ENCODE results near the gene PLA2G4F.

The PLA2G4F gene, protein sequence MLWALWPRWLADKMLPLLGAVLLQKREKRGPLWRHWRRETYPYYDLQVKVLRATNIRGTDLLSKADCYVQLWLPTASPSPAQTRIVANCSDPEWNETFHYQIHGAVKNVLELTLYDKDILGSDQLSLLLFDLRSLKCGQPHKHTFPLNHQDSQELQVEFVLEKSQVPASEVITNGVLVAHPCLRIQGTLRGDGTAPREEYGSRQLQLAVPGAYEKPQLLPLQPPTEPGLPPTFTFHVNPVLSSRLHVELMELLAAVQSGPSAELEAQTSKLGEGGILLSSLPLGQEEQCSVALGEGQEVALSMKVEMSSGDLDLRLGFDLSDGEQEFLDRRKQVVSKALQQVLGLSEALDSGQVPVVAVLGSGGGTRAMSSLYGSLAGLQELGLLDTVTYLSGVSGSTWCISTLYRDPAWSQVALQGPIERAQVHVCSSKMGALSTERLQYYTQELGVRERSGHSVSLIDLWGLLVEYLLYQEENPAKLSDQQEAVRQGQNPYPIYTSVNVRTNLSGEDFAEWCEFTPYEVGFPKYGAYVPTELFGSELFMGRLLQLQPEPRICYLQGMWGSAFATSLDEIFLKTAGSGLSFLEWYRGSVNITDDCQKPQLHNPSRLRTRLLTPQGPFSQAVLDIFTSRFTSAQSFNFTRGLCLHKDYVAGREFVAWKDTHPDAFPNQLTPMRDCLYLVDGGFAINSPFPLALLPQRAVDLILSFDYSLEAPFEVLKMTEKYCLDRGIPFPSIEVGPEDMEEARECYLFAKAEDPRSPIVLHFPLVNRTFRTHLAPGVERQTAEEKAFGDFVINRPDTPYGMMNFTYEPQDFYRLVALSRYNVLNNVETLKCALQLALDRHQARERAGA

DNA sequence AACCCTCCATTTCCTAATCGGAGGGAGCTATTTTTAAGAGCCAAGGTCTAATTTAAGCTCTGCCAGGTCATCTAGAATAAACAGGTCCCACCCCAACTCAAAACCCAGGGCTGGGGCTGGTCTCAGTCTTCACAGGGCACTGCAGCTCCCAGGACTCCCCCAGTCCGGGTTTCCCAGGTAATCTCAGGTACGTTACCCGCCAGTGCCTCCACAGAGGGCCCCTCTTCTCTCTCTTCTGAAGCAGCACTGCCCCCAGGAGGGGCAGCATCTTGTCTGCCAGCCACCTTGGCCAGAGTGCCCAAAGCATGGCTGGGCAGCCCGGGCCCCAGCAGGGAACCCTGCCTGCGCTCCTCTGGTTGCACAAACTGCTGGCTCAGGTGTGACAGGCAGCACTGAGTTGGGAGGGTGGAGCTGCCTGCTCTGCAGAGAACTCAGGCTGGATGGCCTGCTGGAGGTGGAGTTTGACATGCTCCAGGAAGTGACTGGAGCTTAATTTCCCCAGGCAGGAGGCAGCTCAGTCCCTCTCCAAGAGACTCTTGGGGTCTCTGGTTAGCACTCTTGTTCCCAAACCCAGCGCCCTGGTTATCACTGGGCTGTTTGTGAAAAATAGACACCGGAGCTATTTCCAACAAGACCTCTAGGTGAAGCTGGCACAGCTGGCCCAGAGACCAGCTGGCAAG, at the start of gene PLA2G4F:
Gene PLA2G4F (minus strand): TSS at position 394 of the 680 bp plus-strand sequence. CDS start 87 bp downstream, at position 307.
- in situ Hi-C loops (cut with MboI; ENCODE audit: low sequenced_read_pairs) = no loop called here

DNA sequence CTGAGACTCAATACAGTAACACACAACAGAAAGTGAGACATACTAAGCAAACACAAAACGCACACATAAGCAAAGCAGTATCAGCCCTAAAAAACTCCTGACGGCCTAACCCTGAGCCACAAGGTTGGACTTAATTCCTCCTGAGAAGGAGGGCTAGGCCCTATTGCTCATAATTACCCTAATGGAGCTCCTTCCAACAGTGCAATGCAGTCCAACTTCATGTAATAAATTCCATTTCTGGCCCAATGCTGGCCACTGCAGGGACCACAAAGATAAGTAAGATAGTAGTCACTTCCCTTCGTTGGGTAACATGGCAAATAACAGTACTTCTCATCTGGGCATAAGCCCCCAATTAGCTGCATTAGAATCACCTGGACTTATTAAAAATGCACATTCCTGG, 47.5 kb upstream of the PLA2G4F start:
- in situ Hi-C loops (cut with MboI; ENCODE audit: low sequenced_read_pairs) = no loop called here

DNA sequence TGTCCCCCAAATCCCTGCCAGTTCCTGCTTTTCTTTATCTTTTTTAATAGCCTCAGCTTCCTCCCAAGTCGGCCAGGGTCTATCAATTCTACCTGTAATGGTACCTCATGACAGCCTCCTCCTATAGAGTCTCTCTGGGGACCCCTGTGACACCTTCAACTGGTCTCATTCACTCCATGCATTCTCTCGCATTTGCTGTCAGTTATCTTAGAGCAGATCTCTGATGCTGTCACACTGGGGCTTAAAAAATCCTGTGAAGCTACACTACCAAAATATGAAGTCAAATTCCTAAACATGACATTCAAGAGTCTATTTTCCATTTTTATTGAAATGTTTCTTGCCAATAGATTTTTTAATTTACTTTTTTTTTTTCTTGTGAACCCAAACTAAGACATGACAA, 46.2 kb upstream of the PLA2G4F start:
- in situ Hi-C loops (cut with MboI; ENCODE audit: low sequenced_read_pairs) = no loop called here

DNA sequence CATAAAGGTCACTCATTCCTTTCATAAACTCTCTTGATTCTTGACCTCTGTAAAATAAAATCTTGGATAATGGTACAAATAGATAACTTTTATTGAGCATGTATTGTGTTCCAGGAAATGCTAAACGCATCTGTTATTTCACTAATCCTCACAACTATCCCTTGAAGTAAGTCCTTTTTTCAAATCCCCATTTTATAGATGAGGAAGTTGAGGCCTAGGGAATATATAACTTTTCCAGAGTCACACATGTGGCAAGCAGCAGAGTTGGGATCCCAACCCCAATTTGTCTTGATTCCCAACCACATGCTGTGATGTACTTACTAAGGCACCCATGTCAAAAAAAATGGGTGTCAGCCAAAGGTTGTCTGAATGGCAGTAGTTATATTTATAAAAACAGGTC, 45.4 kb upstream of the PLA2G4F start:
- in situ Hi-C loops (cut with MboI; ENCODE audit: low sequenced_read_pairs) = no loop called here

DNA sequence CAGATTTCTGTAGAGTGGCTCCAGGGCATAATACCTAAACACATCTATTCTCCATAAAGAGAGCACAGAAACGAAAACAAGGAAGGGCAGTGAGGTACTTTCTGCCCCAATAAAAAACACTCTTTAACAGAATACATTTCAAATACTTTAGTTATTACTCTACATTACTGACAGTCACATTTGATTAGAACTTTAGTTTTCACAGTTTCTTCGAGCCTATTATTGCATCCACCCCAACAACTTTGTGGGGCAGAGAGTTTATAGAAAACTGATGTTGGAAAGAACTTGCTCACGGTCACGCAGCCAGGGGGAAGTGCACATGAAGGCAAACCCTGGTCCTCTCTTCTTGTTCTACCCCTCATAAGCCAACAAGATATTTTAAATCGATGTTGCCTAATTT, 42.7 kb upstream of the PLA2G4F start:
- in situ Hi-C loops (cut with MboI; ENCODE audit: low sequenced_read_pairs) = no loop called here

DNA sequence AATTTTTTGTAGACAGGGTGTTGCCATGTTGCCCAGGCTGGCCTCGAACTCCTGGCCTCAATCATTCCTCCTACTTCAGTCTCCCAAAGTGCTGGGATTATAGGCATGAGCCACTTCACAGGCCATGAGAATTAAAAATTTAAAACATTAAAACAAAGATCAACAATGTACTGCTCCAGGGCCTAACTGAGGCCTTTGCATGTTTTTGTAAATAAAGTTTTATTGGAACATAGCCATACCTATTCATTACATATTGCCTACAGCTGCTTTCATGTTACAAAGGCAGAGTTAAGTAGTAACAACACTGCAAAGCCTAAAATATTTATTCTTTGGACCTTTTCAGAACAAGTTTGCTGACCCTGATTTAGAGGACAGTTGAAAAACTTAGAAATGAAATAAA, 42.1 kb upstream of the PLA2G4F start:
- in situ Hi-C loops (cut with MboI; ENCODE audit: low sequenced_read_pairs) = no loop called here

DNA sequence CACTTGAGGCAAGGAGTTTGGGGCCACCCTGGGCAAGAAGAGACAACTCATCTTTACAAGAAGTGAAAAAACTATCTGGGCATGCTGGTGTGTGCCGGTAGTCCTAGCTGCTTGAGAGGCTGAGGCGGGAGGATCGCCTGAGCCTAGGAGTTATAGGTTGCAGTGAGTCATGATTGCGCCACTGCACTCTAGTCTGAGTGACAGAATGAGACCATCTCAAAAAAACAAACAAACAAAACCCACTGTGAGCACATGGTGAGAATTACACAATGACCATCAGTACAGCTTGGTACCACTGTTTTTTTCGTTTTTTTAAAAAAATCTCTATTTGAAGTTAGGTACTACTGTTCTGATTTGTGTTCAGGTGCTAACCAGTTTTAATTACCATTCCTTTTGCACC, 38.1 kb upstream of the PLA2G4F start:
- in situ Hi-C loops (cut with MboI; ENCODE audit: low sequenced_read_pairs) = no loop called here

DNA sequence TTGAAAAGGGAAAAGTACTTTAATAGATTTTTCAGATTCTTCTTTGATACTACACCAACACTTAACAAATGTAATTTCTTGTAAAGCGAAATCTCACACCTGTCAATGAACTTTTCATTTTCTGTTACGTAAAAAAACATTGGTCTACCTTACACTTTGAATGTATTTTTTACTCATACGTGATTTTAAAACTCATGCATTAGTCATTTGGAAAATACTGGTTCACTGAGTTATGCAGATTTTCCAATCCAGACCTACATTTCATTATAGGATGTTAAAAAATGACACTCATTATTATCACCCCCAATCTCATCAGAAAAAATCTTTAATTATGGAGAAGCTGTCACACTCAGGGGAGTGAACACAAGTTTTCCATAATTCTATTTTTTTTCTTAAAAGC, 36.9 kb upstream of the PLA2G4F start:
- in situ Hi-C loops (cut with MboI; ENCODE audit: low sequenced_read_pairs) = no loop called here

DNA sequence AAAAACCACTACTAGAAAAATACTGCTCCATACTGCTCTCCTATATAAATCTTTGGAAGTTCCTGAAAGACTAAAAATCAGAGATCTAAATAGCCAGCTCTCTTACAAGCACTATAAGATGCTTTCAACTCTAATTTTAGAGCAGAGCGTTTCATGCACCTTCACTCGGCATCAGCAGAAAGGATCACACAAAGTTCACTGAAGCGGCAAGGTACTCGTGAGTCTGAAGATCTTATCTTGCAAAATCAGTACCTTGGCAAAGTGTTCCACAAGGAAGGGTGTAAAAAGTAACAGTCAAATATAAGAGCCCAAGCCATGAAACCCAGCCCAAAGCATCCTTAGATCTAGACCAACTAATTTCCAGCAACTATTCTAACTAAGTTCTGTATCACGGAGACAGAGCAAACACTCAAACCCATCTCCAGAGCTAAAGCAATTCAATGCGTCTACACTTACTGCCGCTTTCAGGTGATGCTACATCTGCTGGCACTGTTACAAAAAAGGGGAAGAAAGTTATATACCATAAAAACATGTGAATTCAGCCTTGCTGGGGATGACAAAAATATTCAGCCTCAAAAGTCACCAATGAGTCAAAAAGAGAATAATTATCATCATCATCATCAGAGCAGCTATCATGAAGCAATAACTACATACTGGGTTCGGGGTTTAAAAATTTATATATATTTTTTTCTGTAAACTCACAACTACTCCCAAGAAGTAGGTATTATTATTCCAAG, 35.3 kb upstream of the PLA2G4F start:
- in situ Hi-C loops (cut with MboI; ENCODE audit: low sequenced_read_pairs) = no loop called here

DNA sequence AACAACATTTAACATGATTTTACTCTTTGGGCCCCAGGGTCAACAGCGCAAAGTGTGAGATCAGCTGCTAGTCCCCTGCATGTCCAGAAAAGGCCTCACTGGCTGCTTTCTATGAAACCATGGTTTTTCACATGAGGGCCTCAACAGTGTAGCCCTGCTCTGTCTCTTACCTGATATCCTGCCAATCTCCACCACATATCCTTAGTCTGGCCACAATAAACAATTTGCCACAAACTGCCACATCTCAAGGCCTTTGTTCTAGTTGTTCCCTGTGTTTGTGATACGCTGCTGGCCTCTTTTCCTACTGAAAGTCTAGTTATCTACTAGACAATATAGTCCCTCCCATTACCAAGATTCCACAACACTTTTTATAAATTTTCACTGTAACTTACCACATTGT, 33.9 kb upstream of the PLA2G4F start:
- in situ Hi-C loops (cut with MboI; ENCODE audit: low sequenced_read_pairs) = no loop called here

DNA sequence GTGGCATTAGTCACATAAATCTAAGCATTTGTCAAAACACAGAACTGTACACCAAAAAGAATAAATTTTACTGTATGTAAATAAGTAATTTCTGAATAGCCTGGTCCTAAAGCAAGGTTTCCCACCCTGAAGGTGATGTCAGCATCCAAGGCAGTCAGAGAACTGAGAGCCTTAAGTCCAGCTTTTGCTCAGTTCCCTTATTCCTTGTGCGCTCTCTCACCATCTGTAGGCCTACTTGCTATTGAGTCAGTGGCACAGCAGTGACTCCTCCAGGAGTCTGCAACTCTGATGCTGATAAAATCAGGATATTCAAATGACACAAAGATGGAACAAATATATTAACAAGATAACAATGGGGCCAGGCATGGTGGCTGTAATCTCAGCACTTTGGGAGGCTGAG, 29.4 kb upstream of the PLA2G4F start:
- in situ Hi-C loops (cut with MboI; ENCODE audit: low sequenced_read_pairs) = no loop called here

DNA sequence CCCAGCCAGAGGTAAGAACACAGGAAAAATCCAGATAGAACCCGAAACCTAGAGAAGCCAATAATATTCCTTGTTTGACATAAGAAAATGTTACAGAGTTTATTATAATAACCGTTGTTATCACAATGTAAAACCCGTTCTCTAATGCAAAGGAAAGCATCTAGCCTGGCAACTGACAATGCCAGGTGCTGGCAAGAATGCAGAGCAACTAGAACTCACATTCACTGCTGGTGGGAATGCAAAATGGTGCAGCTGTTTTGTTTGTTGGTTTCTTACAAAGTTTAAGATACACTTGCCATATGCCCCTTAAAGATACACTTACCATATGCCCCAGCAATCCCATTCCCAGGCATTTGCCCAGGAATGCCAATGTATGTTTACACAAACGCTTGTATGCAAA, 28.3 kb upstream of the PLA2G4F start:
- in situ Hi-C loops (cut with MboI; ENCODE audit: low sequenced_read_pairs) = no loop called here

DNA sequence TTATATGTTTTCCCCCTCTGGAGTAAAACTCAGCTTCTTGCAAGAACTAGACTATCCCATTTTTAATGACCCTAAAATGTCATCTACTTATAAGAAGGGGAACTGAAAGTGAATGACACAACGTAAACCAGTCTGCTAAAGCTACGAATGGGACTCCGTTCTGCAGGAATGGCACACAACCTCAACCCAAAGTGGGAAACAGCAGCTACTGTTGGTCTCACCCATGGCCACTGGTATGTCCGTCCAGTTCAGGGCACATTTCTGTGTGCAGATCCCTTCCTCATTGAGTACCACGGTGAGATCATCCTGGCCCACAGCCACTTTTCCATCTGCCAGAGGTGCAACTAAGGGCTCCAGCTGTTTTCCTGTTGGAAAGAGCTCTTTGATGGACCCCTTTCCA, 27.9 kb upstream of the PLA2G4F start:
- in situ Hi-C loops (cut with MboI; ENCODE audit: low sequenced_read_pairs) = no loop called here

DNA sequence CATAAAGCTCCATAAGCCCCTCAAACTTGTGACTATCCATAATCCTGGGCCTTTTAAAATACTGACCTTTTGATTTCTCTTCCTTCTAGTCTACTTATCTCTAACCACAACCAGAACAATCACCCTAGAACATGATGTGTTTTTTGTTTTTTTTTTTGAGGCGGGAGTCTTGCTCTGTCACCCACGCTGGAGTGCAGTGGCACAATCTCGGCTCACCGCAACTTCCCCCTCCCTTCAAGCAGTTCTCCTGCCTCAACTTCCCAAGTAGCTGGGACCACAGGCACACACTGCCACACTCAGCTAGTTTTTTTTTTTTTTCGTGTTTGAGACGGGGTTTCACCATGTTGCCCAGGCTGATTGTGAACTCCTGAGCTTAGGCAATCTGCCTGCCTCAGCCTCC, 26.5 kb upstream of the PLA2G4F start:
- in situ Hi-C loops (cut with MboI; ENCODE audit: low sequenced_read_pairs) = no loop called here

DNA sequence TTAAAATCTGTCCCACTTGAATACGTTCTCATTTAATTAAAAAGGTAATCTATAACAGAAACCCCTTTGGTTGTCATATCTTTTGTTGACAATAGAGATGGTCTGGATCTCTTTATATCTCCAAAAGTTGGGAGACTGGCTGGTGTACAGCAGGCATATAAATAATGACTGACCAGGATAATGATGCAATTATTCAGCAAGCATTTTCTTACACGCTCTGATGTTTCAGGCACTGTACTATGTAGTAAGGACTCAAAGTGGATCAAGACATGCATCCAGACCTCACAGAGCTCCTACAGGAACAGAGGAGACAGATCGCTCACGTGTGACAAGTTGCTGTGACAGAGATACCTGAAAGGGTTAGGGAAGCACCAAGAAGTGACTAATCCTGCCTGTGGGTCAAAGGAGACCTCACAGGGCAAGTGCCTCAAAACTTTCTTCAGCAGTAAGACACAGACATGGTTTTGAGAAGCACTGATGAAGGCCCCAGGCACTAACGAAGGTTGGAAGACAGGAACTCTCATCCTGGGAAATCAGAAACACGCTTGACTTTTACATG, 26.0 kb upstream of the PLA2G4F start:
- in situ Hi-C loops (cut with MboI; ENCODE audit: low sequenced_read_pairs) = no loop called here

DNA sequence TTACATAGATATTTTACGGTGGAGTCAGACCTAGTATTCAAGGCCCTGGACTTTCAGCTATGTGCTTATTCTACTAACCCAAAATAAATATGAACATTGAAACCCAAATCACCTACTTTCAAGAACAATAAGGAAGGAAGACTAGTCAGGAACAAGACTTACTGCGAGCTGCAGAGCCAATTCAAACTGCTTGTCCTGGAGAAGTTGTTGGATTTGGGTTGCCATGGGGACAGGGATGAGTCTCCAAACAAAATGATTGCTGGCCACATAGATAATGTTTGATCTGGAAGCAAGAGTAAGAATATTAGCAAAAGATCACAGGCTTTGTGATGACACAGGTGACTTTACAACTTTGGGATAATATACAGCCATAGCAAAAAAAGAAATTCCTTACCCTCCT, 21.6 kb upstream of the PLA2G4F start:
- in situ Hi-C loops (cut with MboI; ENCODE audit: low sequenced_read_pairs) = no loop called here

DNA sequence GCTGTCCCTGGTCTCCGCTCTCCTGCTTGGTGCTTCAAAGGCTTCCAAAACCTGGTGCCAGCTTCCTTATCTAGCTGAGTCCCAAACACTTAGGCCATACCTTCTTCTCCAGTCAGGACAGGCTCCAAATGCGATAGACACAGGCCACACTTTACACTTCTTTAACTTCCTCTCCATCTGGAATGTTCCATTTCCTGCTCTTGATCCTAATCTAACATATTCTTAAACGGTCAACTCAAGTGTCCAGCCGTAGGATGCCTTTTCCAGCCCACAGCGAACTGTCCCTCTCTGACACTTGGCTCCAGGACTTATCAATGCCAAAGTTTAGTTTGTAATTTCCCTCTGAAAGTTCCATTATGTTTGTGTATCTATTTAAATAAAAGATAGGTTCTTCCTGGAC, 19.2 kb upstream of the PLA2G4F start:
- in situ Hi-C loops (cut with MboI; ENCODE audit: low sequenced_read_pairs) = no loop called here

DNA sequence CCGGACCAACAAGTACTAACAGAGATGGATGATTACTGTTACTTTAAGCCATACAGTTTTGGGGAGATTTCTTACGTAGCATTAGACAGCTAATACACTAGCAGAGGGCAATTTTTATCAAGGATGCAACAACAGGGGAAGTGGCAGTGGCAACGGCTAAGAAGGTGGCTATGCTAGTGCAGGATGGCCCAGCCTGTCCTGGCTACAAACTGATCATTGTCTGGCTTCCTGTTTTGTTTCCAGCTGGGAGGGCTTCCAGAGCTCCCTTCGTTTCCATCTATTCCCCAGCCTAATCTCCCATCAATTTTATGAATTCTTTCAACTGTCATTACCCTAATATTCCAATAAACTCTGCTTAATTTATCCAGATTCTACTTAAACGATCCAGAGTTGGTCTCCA, 16.0 kb upstream of the PLA2G4F start:
- in situ Hi-C loops (cut with MboI; ENCODE audit: low sequenced_read_pairs) = no loop called here

DNA sequence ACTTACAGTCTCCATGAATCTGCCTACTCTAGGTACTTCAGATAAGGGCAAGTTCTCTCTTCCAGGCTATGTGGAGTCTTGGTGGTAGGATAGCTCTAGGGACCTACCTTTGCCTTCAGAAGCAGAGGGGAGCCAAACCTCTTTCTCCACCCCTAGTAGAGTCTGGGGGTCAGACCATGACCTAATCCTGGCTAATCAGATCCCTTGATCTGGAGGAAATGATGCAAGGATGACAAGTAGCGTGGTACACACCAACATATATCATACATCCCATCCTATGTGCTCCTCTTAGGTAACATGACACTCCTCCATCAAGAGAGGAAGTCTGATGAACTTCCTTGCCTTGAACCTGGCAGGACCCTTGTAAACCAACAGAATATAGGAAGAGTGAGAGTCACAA, 15.4 kb upstream of the PLA2G4F start:
- in situ Hi-C loops (cut with MboI; ENCODE audit: low sequenced_read_pairs) = no loop called here

DNA sequence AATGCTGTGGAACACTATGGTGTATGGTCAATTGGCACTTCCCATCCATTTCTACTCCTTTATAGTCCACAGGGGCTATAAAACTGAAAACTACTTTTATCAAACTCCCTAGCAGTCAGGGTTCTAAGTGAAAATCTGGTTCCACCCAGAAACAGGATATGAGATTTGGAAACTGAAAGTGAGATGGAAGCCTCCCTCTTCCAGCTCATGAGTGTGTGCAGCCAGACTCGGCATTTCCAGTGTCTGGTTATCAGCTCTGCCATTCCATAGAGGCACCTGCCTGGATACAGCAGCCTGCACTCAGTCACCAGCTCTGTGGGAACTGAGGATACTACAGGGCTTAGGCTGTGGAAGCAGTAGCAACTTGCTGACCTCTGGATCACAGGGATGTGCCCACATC, 14.7 kb upstream of the PLA2G4F start:
- in situ Hi-C loops (cut with MboI; ENCODE audit: low sequenced_read_pairs) = no loop called here

Measured in hTERT RPE-1 (cell line).